Sigmoid colon (tissue), 7 donors: ENCODE data around the gene CHMP1B. TPM values are rescaled to one million over a fixed set of nuclear protein-coding genes. Genes with fewer than 3 reads are reported as not detected.

Source experiments
- DNase-seq: peaks from one replicate; pipeline ENCODE4 v3.0.0-alpha.2; 2019
- H3K27ac ChIP-seq, 4 donors: fragments of 200-600 bp; sonication (generic); one replicate each; pipeline ENCODE4 v1.5.1; 2016 to 2019; ENCODE audit warnings: mild to moderate bottlenecking in 1 of 4
- H3K27me3 ChIP-seq, 3 donors: fragments of 200-600 bp; sonication (generic); one replicate each; pipeline ENCODE4 v1.5.1; 2019; ENCODE audit warnings: mild to moderate bottlenecking in 1 of 3
- H3K36me3 ChIP-seq, 4 donors: fragments of 200-600 bp; sonication (generic); one replicate each; pipeline ENCODE4 v1.5.1; 2016 to 2019
- H3K4me1 ChIP-seq, 4 donors: fragments of 200-600 bp; sonication (generic); one replicate each; pipeline ENCODE4 v1.5.1; 2017 to 2019
- H3K4me3 ChIP-seq, 4 donors: fragments of 200-600 bp; sonication (generic); one replicate each; pipeline ENCODE4 v1.5.1; 2017 to 2019; ENCODE audit warnings: mild to moderate bottlenecking in 2 of 4, moderate library complexity in 1 of 4
- H3K9me3 ChIP-seq, 4 donors: fragments of 200-600 bp in 3 of 4; sonication (generic) in 3 of 4; one replicate each; pipeline versions ENCODE4 v1.5.1 to v1.6.1; 2013 to 2019
- CTCF ChIP-seq, 4 experiments: fragments of 450-650 bp in 3 of 4; fragments of 200-600 bp in 1 of 4; IDR thresholded peaks; one replicate each; pipeline ENCODE4 v1.5.1; 2016 to 2019; ENCODE audit warnings: antibody characterized with exemption in 4 of 4, mild to moderate bottlenecking in 3 of 4, moderate library complexity in 2 of 4
- EP300 ChIP-seq, 4 donors: sonication (generic); formaldehyde crosslinking; IDR thresholded peaks; one replicate each; pipeline ENCODE4 v1.6.1; 2017; ENCODE audit warnings: antibody characterized with exemption in 4 of 4
- POLR2A ChIP-seq, 2 donors: fragments of 450-650 bp; IDR thresholded peaks; one replicate each; pipeline ENCODE4 v1.6.1; 2016; ENCODE audit warnings: antibody characterized with exemption in 2 of 2, mild to moderate bottlenecking in 2 of 2, moderate library complexity in 2 of 2
- POLR2AphosphoS5 ChIP-seq, 4 donors: sonication (generic); formaldehyde crosslinking; IDR thresholded peaks; one replicate each; pipeline ENCODE4 v1.6.1; 2017; ENCODE audit warnings: antibody characterized with exemption in 4 of 4
- WGBS, 2 donors: extraction: QIAGEN DNeasy Blood & Tissue Kit; methylation state at CpG; one replicate each; pipeline ENCODE4 v1.1.7; 2013; 5-methylcytosine and 5-hydroxymethylcytosine counted together
- intact Hi-C: fragments of 100-400 bp; cut with DNase I; formaldehyde crosslinking; loops from one replicate; pipeline ENCODE4 v1.15.1; 2023
- polyA plus RNA-seq, 3 donors: library from polyadenylated mRNA; stranded (reverse); fragments of 200-250 nt; gene quantifications; one replicate each; pipeline ENCODE4 v1.2.3, GENCODE V29; 2013
- total RNA-seq, 4 donors: library from RNA; depleted of rRNA; stranded (reverse); fragments of >200 nt; gene quantifications; one replicate each; pipeline ENCODE4 v1.1.0, GENCODE V29; 2016
- donor health status: healthy with polysubstance abuse.
- donor health status: Bipolar disorder and iron deficiency.
- donor health status: healthy.

Gene CHMP1B
- total RNA-seq (10 to 100 TPM; 32.1 to 47.1 (median 38.2) TPM), polyA plus RNA-seq (100 to 1,000 TPM in 1 of 3 donors, 10 to 100 TPM in 2; 44.8 to 101 (median 75.1) TPM)

- WGBS, 2 donors: 0% methylated on average over 53 of the region's 53 CpGs
- H3K4me3 ChIP-seq: peak within 1 kb of the TSS; percentile 72 to 94 (median 88)
- peaks cover 0 to 34% (median 26%) of the 10 kb centered on the region in 4 donors for H3K4me1 ChIP-seq
- H3K36me3 ChIP-seq: peaks cover 0 to 8% (median 0%) of the 10 kb centered on the region in 4 donors
- DNase-seq: peak; percentile 99
- intact Hi-C loops: loop anchor here (5.0 to 10.0 kb wide), 7 partner anchors 119 to 1096 kb away; partner anchors contain the start of genes CEP76, IMPA2, PSMG2 and SEH1L
- no peaks in the 10 kb centered on the region for H3K27me3 ChIP-seq
- H3K9me3 ChIP-seq: no peaks in the 10 kb centered on the region
- TF ChIP-seq POLR2A (IDR thresholded peaks at IDR 0.05) (peak; percentile 98 to 99), CTCF (IDR thresholded peaks at IDR 0.05) (no peak), POLR2AphosphoS5 (IDR thresholded peaks at IDR 0.05) (peak; percentile 98 to 99 (median 99)), EP300 (IDR thresholded peaks at IDR 0.05) (peak in 2 of 4 donors; percentile 59 to 86)
- H3K27ac ChIP-seq: peak within 1 kb of the TSS; percentile 93 to 99 (median 94)
Observed at GRCh38 chr18:11851146-11851805, at the start of gene CHMP1B. Gene CHMP1B, plus strand, starts transcription at chr18:11851413. Its CDS starts 99 bp downstream, at chr18:11851512.

GRCh38 chr18:11801573-11801972 is 49.6 kb upstream of the CHMP1B start:
- TF ChIP-seq EP300 (IDR thresholded peaks at IDR 0.05) (no peak), POLR2A (IDR thresholded peaks at IDR 0.05) (no peak), CTCF (IDR thresholded peaks at IDR 0.05) (no peak)
- Histone ChIP-seq H3K36me3 (no peaks in the 10 kb centered on the region), H3K4me1 (no peaks in the 10 kb centered on the region), H3K27ac (no peak overlapping the region), H3K9me3 (no peaks in the 10 kb centered on the region), H3K27me3 (no peaks in the 10 kb centered on the region), H3K4me3 (no peak overlapping the region)
- DNase-seq: no peak
- 86 to 87% methylated on average over 4 of the region's 4 CpGs for WGBS, 2 donors
- intact Hi-C loops: no loop called here

- no peaks in the 10 kb centered on the region for H3K9me3 ChIP-seq
- no peaks in the 10 kb centered on the region for H3K27me3 ChIP-seq
- no peak for DNase-seq
- intact Hi-C loops: no loop called here
- WGBS, 2 donors: 94% methylated on average over 6 of the region's 6 CpGs
- no peak overlapping the region for H3K4me3 ChIP-seq
- no peak overlapping the region for H3K27ac ChIP-seq
- H3K4me1 ChIP-seq: no peaks in the 10 kb centered on the region
- no peaks in the 10 kb centered on the region for H3K36me3 ChIP-seq
- TF ChIP-seq POLR2AphosphoS5 (IDR thresholded peaks at IDR 0.05) (no peak), POLR2A (IDR thresholded peaks at IDR 0.05) (no peak), CTCF (IDR thresholded peaks at IDR 0.05) (no peak), EP300 (IDR thresholded peaks at IDR 0.05) (no peak)
Observed at GRCh38 chr18:11802158-11802557, 49.1 kb upstream of the CHMP1B start.

- no peak overlapping the region for H3K27ac ChIP-seq
- no peaks in the 10 kb centered on the region for H3K27me3 ChIP-seq
- WGBS, 2 donors: 93 to 94% methylated on average over 10 of the region's 10 CpGs
- no peak overlapping the region for H3K4me3 ChIP-seq
- no peaks in the 10 kb centered on the region for H3K4me1 ChIP-seq
- no peak for DNase-seq
- H3K36me3 ChIP-seq: no peaks in the 10 kb centered on the region
- H3K9me3 ChIP-seq: no peaks in the 10 kb centered on the region
- TF ChIP-seq POLR2AphosphoS5 (IDR thresholded peaks at IDR 0.05) (no peak), EP300 (IDR thresholded peaks at IDR 0.05) (no peak), CTCF (IDR thresholded peaks at IDR 0.05) (no peak), POLR2A (IDR thresholded peaks at IDR 0.05) (no peak)
- intact Hi-C loops: no loop called here
Observed at GRCh38 chr18:11802586-11802985, 48.6 kb upstream of the CHMP1B start.
